Measurements from ENCODE around the gene C1orf74. TPM values are rescaled to one million over a fixed set of nuclear protein-coding genes. Genes with fewer than 3 reads are reported as not detected.

Gene C1orf74
- total and polyA plus RNA-seq, 2 donors (not counting 3 experiments of a cell fraction or from before 2014, with no cell fraction given): 2.4 to 3.0 TPM

DNA sequence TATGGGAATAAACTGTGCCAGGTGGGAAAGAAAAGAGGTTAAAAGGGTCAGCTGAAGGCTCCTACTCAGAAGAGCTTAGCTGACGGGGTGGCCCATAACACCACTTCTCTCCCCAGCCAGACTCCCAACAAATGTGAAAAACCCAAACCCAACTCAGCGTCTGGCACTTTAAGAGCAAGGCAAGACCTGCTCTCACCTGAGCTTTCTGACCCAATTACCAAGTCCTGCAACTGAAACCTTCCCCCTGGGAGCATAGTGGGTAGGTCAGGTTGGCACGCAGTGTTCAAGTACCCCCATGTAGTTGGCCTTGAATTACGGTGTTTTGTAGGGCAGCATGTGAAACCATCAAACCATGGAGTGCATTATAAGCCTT is 18.4 kb upstream of the C1orf74 start:
- Histone ChIP-seq H3K9me1 (replicated peaks; ENCODE audit: control insufficient read depth, extremely low read depth, insufficient read depth, low read length) (no peaks in the 10 kb centered on the region), H4K20me1 (replicated peaks; ENCODE audit: control insufficient read depth, extremely low read depth, insufficient read depth, low read length) (no peaks in the 10 kb centered on the region), H3K4me1 (ENCODE audit: control insufficient read depth, extremely low read depth, insufficient read depth, low read length) (peaks cover 35% of the 10 kb centered on the region), H3K4me2 (ENCODE audit: insufficient read depth, low read length) (no peak overlapping the region), H3K36me3 (ENCODE audit: control insufficient read depth in 2 of 2, extremely low read depth in 1 of 2, insufficient read depth in 2 of 2, low read length in 2 of 2) (no peaks in the 10 kb centered on the region), H3K9ac (replicated peaks; ENCODE audit: extremely low read depth, insufficient read depth, low read length) (peak overlapping the region; percentile 91), H3K27me3 (ENCODE audit: control insufficient read depth in 2 of 2, insufficient read depth in 2 of 2, low read length in 2 of 2) (no peaks in the 10 kb centered on the region), H3K27ac (ENCODE audit: insufficient read depth, low read depth, low read length) (peak overlapping the region; percentile 99), H2AFZ (ENCODE audit: low read depth, low read length) (no peak overlapping the region), H3K79me2 (ENCODE audit: control insufficient read depth, insufficient read depth, low read length) (no peaks in the 10 kb centered on the region), H3K4me3 (replicated peaks in 1 of 3; ENCODE audit: insufficient read depth in 1 of 3, low read depth in 1 of 3, low read length in 3 of 3) (no peak overlapping the region), H3K9me3 (replicated peaks; ENCODE audit: control insufficient read depth, insufficient read depth, low read length) (no peaks in the 10 kb centered on the region)
- intact Hi-C loops (cut with micrococcal nuclease): loop anchor here (1.0 kb wide), 1 partner anchor 21 kb away; no protein-coding TSS in a partner anchor
- ChIA-PET CTCF (interaction anchor here (0.8 to 2.7 kb wide), 3 partner anchors 11 to 21 kb away, joined by 3 to 20 read pairs (median 9); partner anchors contain the start of gene C1orf74), POLR2A (interaction anchor here (1.5 kb wide), 1 partner anchor 37 kb away, joined by 6 read pairs; no protein-coding TSS in a partner anchor)
- FAIRE-seq: no peak
- BruUV-seq (replicated peaks): no TSS peak
- TF ChIP-seq, protein P1, sequence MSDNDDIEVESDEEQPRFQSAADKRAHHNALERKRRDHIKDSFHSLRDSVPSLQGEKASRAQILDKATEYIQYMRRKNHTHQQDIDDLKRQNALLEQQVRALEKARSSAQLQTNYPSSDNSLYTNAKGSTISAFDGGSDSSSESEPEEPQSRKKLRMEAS (IDR thresholded peaks at IDR 0.05; ENCODE audit: insufficient read depth, insufficient read length): no peak
- TF ChIP-seq MYC (IDR thresholded peaks at IDR 0.05; ENCODE audit: low read depth, low read length): no peak
- TF ChIP-seq POLR2AphosphoS5 (IDR thresholded peaks at IDR 0.05; ENCODE audit: insufficient read depth, low read depth, low read length): no peak
- TF ChIP-seq JUN (IDR thresholded peaks at IDR 0.05; ENCODE audit: borderline replicate concordance, insufficient read depth, insufficient read length, low read depth): no peak
- TF ChIP-seq FOS (IDR thresholded peaks at IDR 0.05; ENCODE audit: borderline replicate concordance, insufficient read depth, low read length): no peak
- TF ChIP-seq POLR2A (IDR thresholded peaks at IDR 0.05; ENCODE audit: low read depth, low read length): no peak
- TF ChIP-seq EZH2 (IDR thresholded peaks at IDR 0.05; ENCODE audit: borderline replicate concordance, low read depth, low read length, severe bottlenecking): no peak
- TF ChIP-seq GATA2 (IDR thresholded peaks at IDR 0.05; ENCODE audit: insufficient read depth, insufficient read length, low read depth, low read length): no peak
- TF ChIP-seq, protein P2, sequence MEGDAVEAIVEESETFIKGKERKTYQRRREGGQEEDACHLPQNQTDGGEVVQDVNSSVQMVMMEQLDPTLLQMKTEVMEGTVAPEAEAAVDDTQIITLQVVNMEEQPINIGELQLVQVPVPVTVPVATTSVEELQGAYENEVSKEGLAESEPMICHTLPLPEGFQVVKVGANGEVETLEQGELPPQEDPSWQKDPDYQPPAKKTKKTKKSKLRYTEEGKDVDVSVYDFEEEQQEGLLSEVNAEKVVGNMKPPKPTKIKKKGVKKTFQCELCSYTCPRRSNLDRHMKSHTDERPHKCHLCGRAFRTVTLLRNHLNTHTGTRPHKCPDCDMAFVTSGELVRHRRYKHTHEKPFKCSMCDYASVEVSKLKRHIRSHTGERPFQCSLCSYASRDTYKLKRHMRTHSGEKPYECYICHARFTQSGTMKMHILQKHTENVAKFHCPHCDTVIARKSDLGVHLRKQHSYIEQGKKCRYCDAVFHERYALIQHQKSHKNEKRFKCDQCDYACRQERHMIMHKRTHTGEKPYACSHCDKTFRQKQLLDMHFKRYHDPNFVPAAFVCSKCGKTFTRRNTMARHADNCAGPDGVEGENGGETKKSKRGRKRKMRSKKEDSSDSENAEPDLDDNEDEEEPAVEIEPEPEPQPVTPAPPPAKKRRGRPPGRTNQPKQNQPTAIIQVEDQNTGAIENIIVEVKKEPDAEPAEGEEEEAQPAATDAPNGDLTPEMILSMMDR (IDR thresholded peaks at IDR 0.05; ENCODE audit: extremely low read depth in 1 of 2, insufficient read depth in 1 of 2, low read depth in 1 of 2, low read length in 2 of 2): no peak
- no peak for DNase-seq (ENCODE audit: low read depth, low spot score)
- dilution Hi-C loops (cut with MboI; ENCODE audit: extremely low pct_ligation_motif_present, low sequenced_read_pairs): no loop called here
